ENCODE measurements around the gene MAP2K3.
A peak's percentile ranks its signal among the peaks of the same experiment; 100 is the strongest.

The MAP2K3 gene

DNA sequence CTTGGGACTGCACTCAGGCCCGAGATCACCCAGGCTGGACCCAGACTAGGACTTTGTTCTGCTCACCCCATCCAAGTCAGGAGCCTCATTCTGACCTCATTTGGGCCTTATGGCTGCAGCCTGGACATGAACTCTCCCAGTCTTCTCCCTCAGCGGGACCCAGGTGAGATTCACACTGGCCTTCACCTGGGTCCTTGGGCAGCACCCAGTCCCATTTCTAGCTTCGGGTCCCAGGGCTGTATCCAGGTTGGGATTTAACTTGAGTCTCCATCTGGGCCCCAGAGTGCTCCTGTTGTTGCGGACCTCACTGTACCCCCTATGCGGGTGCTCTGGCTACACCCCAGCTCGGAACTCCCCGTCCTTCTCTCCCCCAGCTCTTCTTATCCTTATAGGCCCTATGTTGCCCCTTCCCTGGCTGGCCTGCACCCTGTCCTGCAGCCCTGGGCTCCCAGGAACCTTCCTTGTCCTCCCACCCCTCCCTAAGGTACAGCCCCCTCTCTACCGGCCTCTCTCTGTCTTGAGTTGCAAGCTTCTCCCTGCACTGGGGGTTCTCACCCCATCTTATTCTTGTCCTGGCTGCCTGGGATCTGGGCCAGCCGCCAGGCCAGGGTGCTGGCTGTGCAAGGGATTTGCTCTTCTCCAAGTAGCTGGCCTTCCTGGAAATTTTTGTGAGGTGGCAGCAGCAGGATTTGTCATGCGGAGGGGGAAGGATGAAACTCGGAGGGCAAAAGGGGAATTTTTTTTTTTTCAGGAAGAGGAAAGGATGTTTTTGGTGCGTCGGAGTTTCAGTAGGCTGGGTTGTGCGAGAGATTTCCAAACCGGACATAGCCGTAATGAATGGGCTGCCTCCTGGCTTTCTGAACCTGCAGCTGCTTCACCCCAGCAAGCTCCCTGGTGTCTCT lies 904 bp downstream of the MAP2K3 start:
- DNase-seq, result no peak

DNA sequence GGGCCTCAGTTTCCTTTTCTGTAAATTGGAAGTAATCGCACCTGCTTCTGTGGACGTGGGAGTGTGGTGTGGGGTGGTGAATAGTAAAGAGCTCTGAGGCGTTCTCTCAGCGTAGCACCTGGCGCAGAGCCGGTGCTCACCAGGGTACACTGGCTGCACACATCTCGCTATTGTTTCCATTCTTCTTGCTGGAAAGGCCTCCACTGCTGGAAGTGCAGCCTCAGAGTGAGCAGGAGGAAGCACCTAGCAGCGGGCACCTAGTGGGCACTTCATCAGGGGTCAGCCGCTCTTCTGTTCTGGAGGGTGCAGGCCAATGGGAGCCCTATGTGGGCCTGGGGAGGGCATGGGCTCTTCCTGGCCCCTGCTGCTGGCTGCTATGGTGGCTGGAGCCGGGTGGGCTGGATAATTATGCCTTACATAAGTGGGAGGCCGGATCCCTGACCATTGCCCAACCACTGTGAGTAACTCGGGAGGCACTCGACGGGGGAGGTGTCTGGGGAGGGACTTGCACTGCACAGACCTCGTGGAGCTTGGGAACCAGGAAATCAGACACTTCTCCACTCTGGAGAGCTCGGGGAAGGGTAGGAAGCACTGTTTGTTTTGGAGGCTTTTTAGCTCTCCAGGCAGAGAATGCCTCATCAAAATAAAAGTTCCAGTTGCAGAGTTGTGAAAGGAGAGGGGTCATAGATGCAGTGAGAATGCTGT lies 1.7 kb downstream of the MAP2K3 start:
- DNase-seq, result no peak

DNA sequence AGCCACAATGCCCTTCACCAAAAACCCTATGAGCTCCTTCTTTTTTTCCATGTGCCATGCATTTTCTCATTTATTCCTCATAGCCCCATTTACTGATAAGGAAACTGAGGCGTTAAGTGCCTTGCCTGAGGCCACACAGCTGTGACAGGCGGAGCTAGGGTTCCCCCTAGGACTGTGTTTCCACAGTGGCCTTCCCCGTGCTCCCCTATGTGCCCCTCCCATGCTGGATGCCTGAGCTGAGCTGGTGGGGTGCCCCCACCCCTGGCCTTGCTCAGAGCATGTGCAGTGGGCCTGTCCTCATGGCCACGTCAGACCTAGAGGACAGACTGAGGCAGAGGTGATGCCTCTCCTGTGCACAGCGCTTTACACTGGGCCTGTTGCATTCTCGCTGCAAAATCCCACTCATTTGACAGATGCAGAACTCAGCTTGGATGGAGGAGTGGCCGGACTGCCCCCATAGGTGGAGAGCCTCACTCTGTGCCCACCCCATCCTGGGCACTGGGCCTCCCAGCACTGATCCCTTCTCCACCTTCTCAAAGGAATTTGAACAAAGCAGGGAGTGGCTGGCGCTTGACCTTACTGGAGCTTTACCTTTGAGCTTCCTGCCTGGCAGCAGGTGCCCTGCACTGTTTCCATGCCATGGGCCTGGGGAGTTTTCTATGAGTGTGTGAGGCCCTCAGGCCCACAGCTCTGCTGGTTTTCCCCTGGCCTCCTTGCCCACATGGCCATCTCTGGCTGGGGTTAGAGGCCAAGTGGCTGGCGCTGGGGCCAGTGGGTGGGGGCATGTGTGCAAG lies 2.6 kb downstream of the MAP2K3 start:
- no peak for DNase-seq

DNA sequence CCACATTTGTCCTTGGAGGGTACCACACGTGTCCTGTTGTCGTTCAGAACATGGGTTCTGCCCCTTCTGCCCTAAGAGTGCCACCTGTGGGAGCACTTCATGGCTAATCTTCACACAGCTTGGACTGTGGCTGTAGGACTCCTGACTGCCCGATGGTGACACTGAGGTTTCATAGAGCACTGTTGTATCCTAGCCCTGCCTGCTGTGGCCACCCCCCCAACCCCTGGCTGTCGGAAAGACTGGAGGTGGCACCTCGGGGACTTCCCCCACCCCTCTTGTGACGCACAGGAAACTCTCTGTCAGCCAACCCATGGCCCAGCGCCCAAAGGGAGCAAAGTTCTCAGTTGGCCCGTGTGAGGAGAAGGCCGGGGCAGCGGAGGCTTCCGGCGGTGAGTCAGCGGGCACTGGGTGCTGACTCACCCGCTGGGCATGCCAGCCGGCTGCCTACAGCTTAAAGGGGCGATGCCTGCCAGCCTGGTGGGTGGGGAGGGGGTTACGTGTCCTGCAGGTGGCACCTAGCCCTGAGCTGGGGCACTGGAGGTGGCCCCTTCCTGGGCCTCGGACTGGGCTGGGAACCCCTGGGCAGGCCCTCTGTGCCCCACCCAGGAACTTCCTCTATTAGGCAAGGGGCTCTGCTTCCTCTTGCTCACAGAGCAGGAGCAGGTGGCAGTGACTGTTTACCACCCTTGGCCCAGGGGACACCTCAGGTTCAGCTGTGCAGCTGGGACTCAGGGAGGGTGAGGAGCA lies 3.4 kb downstream of the MAP2K3 start:
- peak; percentile 97 for DNase-seq

GRCh38 chr17:21288571-21289017 lies 4.1 kb downstream of the MAP2K3 start:
- no peak for DNase-seq

DNA sequence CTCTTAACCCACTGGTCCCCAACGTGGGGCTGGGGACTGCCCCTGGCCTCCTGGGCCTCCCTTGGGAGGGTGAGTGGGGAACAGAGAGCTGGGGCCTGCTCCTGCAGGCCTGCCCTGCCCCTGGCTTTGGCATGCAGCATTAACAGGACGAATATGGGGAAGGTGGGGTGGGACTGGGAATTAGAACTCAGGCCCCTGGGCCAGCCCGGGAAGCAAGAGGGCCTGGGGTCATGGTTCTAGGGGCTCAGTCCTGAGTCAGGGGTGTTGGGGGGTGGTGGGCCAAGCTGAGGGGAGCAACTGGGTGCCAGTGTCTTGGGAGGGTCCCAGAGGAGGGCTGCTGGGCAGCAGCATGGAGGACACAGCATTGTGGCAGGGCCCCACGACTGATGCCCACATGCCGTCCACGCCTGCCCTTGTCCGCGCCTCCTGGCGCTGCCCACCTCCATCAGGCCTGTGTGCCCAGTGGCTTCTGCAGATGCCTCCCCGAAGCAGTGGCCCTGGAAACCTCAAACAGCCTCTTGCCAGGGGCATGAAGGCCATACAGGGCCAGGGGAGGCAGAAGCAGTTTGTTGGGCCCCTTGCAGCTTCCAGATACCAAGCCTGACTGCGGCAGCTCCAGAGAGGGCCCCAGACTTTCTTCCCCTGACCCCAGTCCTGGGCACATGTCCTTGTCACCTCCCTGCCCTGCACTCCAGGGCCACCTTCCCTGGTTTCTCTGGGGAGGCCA lies 4.8 kb downstream of the MAP2K3 start:
- DNase-seq, result no peak

DNA sequence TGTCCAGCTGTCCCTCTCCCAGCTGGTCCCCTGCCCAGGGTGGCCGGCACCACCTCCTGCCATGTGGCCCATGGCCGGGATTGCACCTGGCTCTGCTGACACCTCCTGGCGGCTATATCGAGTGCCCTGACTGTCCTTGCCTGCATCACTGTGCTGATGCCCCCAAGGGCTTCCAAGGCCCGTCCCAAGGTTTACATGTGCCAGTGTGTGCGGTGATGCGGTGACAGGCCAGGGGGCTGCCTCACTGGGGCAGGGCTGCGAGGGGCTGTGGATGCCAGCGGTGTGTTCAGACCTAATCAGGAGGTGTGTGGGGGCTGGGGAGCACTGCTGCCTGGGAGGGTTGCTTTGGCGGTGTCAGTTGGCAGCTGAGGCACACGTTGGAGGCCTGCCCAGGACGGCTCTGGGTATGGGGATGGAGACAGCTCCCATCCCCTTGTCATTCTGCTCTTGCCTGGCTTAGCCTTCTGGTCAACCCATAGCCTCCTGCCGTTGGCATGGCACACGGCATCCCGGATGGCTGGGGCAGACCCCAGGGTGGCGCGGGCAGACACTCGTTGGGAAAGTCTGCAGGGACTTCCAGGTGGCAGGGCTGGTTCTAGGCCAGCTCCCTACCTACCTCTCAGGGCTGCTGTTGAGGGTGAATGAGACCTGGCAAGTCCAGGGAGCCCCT lies 5.5 kb downstream of the MAP2K3 start:
- DNase-seq, result no peak

DNA sequence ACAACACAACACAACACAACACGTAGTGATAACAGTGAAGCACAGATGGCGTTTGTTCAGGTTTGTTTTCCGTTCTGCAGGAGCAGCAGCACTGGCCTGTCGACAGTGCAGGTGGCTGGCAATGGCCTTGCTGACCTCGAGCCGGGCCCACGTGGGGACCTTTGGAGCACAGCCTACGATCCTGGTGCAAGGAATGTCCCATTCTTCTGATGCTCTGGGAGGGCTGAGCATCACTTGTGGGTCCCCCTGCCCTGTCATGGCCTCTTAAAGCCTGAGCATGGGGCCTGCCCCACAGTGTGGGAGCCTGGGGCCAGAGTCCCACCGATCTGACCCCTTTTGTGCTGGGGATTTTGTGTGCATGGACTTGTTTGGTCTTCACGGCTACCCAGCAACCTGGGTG lies 6.8 kb downstream of the MAP2K3 start:
- DNase-seq, result no peak

DNA sequence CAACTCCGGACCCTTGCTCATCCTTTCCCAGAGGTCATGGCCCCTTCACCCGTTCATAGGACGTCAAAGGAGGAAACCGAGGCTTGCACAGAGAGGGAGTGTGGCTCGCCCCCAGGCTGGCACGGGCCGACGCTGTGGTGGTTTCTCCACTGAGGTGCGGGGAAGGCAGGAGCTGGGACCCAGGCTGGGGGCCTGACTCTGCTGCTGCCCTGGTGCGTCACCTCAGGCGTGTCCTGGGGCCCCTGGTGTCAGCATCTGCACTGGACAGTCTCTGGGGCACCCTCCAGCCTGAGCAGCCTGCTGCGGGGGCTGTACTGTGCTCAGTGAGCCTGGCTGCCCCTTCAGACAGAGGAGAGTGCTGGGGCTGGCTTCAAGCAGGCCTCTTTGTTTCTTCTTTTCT lies 7.4 kb downstream of the MAP2K3 start:
- DNase-seq, result no peak

- no peak for DNase-seq
Measured at GRCh38 chr17:21292867-21293830, 8.6 kb downstream of the MAP2K3 start.

DNA sequence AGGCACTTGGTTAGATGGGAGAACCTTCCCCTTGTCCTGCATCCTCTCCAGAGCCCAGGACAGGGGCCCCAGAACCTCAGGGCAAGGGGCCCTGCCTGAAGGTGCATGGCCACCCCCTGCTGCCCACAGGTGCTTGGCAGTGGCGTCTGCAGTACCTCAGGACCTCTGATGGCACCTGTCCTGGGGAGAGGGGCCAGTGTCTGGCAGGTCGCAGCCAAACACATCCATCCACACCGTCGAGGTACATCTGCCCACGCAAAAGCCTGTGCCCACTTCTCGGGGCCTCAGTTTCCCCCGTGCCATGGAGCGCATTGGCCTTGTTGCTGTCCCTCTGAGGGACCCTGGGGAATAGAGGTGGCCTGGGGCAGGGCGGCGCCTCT lies 9.3 kb downstream of the MAP2K3 start:
- no peak for DNase-seq

DNA sequence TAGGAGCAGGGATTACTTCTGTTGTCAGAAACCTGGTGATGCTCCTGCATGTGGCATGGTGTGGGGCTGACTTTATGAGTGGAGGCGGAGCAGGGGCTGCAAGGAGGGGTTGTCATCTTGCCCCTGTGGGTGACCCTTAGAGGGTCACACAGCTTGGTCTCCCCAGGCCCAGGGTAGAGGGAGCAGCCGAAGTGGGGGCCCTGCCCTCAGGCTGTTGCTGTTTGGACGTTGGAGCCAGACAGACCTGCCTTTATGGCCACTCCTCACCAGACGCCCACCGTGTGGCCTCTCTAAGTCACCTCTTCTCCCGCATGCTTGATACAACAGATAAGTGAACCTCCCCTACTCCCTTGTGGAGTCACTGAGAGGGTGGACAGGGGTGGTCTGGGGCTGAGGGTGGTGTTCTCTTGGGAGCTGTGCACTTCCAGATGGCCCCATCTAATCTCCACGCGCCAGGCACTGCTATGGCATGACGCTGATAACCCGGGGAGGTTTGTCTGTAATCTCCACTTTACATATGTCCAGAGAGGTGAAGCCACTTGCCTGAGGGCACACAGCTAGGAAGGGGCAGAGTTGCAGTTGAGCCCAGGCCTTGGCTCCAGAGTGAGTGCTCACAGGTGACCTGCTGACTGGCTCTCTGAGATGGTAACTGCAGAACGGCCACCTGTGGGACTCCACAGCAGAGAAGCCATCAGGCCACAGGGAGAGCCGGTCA lies 10.0 kb downstream of the MAP2K3 start:
- DNase-seq, result no peak

GRCh38 chr17:21295036-21295952 lies 10.8 kb downstream of the MAP2K3 start:
- no peak for DNase-seq

GRCh38 chr17:21296097-21297025 lies 11.8 kb downstream of the MAP2K3 start:
- DNase-seq, result no peak

DNA sequence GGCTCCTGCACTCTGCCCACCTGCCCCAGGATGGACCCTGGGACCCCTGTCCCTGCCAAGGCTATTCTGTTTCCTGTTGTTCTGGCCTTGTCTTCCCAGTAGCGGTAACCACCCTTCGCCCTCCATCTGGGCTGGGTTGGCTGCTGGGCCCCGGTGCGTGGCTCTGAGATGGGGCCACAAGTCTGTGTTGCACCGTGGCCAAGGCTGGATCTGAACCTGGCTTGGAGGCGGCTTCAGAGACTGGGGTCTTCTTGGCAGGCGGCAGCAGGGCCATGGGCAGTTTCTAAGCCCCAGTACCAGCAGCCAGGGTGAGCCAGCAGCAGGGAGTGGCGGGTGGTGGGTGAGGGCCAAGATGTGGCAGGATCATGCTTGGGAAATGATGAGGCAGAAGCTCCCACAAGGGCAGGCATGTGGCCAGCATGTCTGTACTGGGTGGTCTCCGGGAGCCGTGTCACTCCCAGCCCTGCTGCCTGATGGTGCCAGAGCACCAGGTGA lies 12.6 kb downstream of the MAP2K3 start:
- no peak for DNase-seq

DNA sequence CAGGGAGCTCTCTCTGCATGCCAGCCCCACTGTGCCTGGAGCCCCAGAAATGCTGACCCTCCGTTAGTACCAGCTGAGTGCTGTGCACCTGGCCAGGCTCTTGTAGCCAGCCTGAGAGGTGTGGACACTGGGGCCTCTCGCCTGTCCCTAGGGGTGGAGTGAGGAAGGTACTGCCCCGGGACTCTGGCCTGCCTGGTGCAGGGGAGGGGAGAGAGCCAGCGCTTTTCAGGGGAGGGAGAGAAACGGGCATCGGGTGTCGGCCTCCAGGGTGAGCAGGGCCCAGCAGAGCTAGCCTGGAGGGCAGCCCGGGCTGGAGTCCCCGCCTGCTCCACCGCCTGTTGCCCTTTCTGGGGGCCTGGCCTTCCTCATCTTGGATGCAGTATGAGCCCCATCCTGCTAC lies 13.1 kb downstream of the MAP2K3 start:
- no peak for DNase-seq

All from activated CD4-positive, alpha-beta T cell treated with anti-CD3 and anti-CD28 coated beads for 1 hour (primary cell).